Sciatic nerve (tissue), 2 donors: ENCODE results near the gene ELP4. TPM values are rescaled to one million over a fixed set of nuclear protein-coding genes. Genes with fewer than 3 reads are reported as not detected.

ENCODE experiments used
- ATAC-seq: fragments of 200-7000 bp; cut with Tn5 transposase; one replicate; pipeline ENCODE4 v1.9.1; 2020; ENCODE audit warnings: mild to moderate bottlenecking, moderate library complexity
- DNase-seq: peaks from one replicate; pipeline ENCODE4 v3.0.0-alpha.2; 2020; ENCODE audit warnings: low spot score
- intact Hi-C: fragments of 100-400 bp; cut with DNase I; formaldehyde crosslinking; loops from one replicate; pipeline ENCODE4 v1.14.2; 2022
- total RNA-seq: library from RNA; stranded (reverse); fragmentation: NEBNext Ultra II Directional; extraction: Animal tissue kit (Norgen Biotek cat#: 25700); gene quantifications from one replicate; pipeline ENCODE4 v1.2.1, GENCODE V29; 2021
- donor health status: DM: no; HTN: no; CAD: no.
- donor health status: DM: no; HTN: no; CAD: no.

ELP4 gene
- total RNA-seq, 1 donor from 2014 or later: 18.1 TPM

- intact Hi-C loops: no loop called here
- no peak for ATAC-seq
- no peak for DNase-seq
These were observed 238.0 kb downstream of the ELP4 start for GRCh38 chr11:31747581-31747980.

- intact Hi-C loops: no loop called here
- ATAC-seq (no peak), DNase-seq (no peak)
These were observed 247.8 kb downstream of the ELP4 start for GRCh38 chr11:31757260-31757835.

- DNase-seq (no peak), ATAC-seq (no peak)
- intact Hi-C loops: no loop called here
These were observed 252.1 kb downstream of the ELP4 start for GRCh38 chr11:31761636-31762035.

GRCh38 chr11:31763296-31763695, 253.7 kb downstream of the ELP4 start:
- ATAC-seq: no peak
- intact Hi-C loops: no loop called here
- no peak for DNase-seq

- ATAC-seq (no peak), DNase-seq (no peak)
- intact Hi-C loops: no loop called here
These were observed 254.7 kb downstream of the ELP4 start for GRCh38 chr11:31764261-31764660.

- no peak for DNase-seq
- no peak for ATAC-seq
- intact Hi-C loops: no loop called here
These were observed 255.2 kb downstream of the ELP4 start for GRCh38 chr11:31764766-31765165.

- no peak for ATAC-seq
- intact Hi-C loops: no loop called here
- no peak for DNase-seq
These were observed 257.5 kb downstream of the ELP4 start for GRCh38 chr11:31767066-31767465.

- intact Hi-C loops: no loop called here
- ATAC-seq (no peak), DNase-seq (no peak)
These were observed 258.1 kb downstream of the ELP4 start for GRCh38 chr11:31767685-31768084.

- intact Hi-C loops: no loop called here
- DNase-seq: no peak
- ATAC-seq: no peak
These were observed 259.4 kb downstream of the ELP4 start for GRCh38 chr11:31768749-31769640.

- no peak for ATAC-seq
- intact Hi-C loops: no loop called here
- no peak for DNase-seq
These were observed 260.6 kb downstream of the ELP4 start for GRCh38 chr11:31770011-31770700.

- DNase-seq: no peak
- intact Hi-C loops: no loop called here
- no peak for ATAC-seq
These were observed 262.8 kb downstream of the ELP4 start for GRCh38 chr11:31772412-31772811.

GRCh38 chr11:31779374-31779791, 269.8 kb downstream of the ELP4 start:
- no peak for ATAC-seq
- intact Hi-C loops: no loop called here
- no peak for DNase-seq

GRCh38 chr11:31780078-31780477, 270.5 kb downstream of the ELP4 start:
- intact Hi-C loops: no loop called here
- ATAC-seq: no peak
- no peak for DNase-seq

GRCh38 chr11:31780480-31780971, 271.0 kb downstream of the ELP4 start:
- intact Hi-C loops: no loop called here
- ATAC-seq (no peak), DNase-seq (no peak)

- DNase-seq: no peak
- ATAC-seq: no peak
- intact Hi-C loops: no loop called here
These were observed 272.7 kb downstream of the ELP4 start for GRCh38 chr11:31782257-31782656.

- intact Hi-C loops: no loop called here
These were observed 273.7 kb downstream of the ELP4 start for GRCh38 chr11:31783252-31783651.

GRCh38 chr11:31784611-31785010, 275.0 kb downstream of the ELP4 start:
- ATAC-seq: no peak
- DNase-seq: no peak
- intact Hi-C loops: no loop called here

More at GRCh38 chr11:31783252-31783651, 273.7 kb downstream of the ELP4 start:
- ATAC-seq (no peak), DNase-seq (no peak)

- intact Hi-C loops: no loop called here
- no peak for DNase-seq
- no peak for ATAC-seq
These were observed 277.6 kb downstream of the ELP4 start for GRCh38 chr11:31786996-31787685.

GRCh38 chr11:31788085-31788484, 278.5 kb downstream of the ELP4 start:
- DNase-seq (no peak), ATAC-seq (no peak)
- intact Hi-C loops: no loop called here
